HG03342 (cell line): ENCODE data around the gene CDC45.

Source experiments
- ATAC-seq: cut with Tn5 transposase; IDR thresholded peaks from one replicate; pipeline ENCODE4 v1.9.1; 2021; ENCODE audit warnings: mild to moderate bottlenecking, moderate library complexity; ENCODE audit not compliant: unreplicated experiment

CDC45 gene

DNA sequence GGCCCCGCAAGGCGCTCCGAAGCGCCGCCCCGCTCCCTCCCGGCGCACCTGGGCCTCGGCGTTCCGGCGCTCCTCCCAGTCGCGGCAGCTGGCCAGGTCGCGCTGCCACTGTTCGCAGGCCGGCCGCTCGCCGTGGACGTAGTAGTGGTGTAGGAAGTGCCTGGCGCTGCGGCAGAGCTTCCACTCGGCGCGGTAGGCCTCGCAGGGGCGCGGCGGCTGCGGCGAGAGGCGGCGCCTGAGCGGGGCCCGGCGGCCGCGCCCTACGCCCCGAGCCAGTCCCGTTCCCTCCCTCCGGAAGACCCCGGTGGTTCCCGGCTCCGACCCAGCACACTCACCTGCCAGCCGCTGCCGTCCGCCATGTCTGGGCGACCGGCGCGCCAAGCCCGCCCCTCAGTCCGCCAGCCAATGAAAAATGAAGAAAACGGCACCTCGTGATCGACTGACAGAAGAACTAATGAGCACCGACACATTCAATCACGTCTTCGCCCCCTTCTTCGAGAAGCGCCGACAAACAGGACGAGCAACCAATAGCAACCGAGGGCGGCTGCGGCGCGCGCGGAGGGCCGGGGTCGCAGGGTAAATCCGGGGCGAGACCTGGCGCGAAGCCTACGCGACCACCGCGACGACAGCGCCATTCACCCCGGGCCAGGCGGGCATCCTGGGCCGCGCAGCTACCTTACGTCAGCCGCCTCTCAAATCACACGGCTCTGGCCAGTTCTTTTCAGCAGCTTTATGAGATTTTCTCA, 32.2 kb upstream of the CDC45 start, which contains the start of gene C22orf39:
Gene C22orf39 (minus strand): TSS at position 382 of the 746 bp plus-strand sequence. CDS start 23 bp downstream, at position 359.
- peak; percentile 74 for ATAC-seq

DNA sequence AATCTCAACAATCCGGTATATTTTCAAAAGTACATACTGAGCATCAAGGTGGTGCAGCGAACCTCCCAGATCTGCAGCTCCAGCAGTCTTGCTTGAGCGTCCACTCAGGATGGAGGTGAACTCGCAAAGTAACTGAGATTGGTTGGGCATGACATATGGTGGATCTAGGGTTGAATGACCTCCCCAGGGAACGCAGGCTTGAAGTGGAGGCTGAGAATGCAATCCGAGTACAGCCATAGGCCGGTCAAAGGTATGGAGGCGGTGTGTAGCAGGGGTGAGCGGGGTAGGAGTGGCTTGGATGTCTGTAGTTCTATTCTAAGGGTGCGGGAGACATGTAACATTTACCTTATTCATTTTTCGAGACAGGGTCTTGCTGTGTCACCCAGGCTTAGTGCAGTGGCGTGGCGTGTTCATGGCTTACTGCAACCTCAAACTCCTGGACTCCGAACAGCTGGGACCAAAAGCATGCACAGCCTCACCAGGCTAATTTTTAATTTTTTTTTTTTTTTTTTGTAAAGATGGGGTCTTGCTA, 31.6 kb upstream of the CDC45 start:
- ATAC-seq = peak; percentile 39

DNA sequence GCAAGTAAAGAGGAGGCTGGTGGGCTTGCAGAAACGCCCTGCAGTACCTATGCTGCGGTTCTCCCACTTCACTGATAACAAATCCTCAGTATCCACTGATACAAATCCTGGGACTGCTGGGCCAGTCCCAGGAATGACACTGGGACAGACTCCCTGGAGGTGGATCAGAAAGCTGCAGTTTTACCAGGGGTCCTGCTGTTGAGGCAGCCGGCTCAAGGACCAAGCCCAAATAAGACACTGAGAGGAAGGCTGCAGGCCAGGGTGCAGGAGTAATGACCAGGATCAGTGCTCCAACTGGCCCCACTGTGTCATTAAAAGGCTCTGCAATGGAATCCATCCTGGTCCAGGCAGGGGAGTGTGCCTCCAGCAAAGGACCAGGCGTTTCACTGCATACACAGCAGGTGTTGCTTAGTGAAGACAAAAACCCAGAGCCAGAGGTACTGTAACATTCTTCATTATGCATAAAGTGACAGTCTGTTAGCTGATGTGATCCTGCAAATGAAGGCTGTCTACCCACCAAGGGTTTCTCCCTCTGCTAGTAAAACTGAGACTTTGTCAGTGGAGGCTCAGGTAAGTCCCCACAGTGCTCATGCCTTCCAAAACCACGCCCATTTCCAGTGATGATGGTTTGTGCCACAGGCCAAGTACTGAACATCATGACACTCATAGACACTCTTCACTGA, 30.8 kb upstream of the CDC45 start:
- ATAC-seq = no peak

DNA sequence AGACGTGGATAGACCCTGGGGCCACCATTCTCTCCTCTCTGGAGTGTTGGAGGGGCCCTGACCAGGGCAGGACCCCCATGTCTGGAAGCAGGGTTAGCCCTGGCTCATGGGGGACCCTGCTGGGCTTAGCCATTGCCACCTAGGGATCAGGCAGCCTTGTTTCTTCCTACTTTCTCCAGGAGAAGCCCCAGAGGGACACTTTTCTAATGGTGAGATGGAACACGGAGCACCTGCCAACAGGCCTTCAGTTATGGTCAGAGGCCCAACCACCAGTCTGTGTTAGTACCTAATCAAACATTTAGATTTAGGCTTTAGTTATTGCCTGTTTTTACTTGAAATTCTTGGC, 30.3 kb upstream of the CDC45 start:
- ATAC-seq = no peak

DNA sequence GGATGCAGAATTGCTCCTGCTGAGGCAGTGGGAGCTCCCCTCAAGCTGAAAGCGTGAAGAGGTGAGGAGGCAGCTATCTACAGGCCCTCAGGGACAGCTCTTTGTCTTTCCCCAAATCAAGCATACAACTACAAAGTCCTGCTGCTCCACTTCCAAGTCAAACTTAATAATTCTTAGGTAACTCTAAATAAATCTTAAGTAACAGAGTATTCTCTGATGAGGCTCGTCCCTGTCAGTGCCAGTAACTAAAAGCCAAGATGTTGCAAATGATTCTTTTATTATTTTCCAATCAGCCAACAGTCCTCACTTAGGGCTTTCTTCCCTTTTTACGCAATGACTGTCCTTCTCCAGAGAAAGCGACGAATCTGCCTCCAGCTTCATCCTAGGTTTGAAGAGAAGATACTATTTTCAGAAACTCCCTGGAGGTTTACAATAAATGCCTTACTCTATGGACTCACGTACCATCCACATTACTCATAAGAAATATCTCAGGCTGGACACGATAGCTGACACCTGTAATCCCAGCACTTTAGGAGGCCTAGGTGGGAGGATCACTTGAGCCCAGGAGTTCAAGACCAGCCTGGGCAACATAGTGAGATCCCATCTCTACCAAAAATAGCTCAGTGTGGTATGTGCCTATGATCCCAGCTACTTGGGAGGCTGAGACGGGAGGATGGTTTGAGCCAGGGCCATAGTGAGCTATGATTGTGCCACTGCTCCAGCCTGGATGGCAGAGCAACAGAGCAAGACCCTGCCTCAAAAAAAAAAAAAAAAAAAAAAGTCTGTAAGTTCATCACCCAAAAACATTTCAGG, 29.2 kb upstream of the CDC45 start:
- no peak for ATAC-seq

DNA sequence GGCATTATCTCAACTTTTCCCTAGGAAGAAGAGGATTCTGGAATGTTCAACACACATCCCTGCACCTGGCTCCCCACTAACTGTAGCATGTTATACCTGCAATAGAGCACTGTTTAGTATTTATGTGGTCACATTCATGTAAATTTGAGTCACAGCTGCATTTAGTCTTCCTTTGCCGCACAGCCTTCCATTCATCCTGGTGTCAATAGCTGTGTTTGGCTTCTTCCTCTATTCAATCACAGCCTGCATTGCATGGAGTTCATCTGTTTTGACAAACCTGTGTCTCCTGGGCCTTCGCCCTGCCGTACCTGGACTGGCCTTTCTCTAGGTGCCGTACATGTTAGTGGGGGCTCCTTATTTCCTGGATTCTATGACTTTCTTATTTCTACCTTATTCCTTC, 28.1 kb upstream of the CDC45 start:
- ATAC-seq = no peak

DNA sequence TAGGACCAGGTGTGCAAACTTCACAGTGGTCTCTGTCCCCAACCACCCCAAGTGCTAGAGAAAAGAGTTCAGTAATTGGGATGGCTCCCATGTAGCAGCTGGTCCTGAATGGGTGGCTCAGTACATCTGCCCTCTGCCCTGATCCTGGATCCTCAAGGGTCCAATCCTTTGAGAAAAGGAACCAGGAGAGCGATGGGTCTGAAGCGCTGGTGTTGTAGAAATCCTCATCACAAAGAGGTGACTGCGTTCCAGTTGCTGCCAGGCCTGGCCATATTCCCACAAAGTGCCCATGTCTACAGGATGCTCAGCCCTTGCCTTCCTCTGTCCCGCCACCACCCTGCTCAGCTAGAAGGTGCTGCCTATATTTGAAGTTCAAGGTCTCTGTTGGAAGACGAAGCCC, 26.0 kb upstream of the CDC45 start:
- ATAC-seq = no peak

DNA sequence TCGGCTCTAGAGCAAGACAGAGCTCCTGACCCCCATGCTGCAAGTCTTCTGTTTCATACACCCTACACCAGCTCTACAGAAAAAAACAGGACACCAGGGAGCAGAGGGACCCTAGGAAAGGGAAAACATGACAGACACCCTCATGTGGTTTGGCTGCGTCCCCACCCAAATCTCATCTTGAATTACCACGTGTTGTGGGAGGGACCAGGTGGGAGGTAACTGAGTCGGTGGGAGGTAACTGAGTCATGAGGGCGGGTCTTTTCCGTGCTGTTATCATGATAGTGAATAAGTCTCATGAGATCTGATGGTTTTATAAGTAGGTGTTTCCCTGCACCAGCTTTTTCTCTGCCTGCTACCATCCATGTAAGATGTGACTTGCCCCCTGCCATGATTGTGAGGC, 25.6 kb upstream of the CDC45 start:
- no peak for ATAC-seq

DNA sequence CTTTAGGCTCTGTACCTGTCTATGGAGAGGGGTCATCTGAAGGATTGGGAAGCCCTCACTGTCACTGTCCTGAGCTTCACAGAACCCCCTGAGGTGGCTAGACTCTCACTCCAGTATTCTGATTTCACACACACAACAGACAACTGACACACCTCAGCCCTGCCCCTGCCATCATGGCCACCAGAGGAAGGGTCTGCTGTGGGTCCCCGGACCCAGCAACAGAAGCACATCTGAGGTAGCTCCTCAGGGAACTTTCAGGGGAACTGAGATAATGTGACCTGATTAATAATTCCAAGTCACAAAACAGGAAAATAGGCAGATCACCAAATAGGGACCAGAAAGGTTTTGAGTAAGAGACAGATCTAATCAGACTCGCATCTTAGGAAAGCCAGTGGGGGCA, 24.7 kb upstream of the CDC45 start:
- ATAC-seq = no peak

DNA sequence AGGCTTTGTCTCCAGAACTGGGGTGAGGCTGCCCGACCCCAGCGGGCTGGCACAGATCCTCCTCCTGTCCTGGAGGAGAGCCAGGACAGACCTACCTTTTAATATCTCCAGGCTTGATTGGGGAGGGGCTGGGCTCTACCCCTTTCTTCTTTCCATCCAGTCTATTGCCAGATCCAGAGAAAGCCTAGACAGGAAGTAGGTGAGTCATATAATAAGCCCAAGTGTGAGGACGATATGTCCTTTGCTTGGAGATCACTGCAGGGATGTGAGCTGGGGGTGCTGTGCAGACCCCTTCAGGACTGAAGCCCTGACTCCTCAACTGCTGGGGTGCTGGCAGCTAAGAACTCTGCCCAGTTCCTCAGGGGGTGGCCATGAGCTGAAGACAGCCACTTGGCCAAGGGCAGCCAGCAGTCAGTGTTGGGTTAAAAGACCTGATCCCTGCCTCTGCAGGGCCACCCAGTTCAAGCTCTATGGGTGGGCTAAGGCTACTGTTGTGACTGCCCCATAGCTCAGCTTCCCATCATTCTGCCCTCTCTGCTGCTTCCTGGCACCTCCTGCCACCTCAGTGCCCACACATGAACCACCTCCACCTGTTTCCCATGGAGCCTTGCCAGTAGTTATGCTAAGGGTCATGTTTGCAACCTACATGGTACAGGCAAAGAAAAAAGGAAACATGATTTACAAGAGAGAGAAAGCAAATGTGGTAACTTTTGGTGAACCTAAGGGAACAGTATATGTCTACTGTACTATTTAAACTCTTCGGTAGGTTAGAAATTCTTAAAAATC, 23.9 kb upstream of the CDC45 start:
- ATAC-seq = no peak

DNA sequence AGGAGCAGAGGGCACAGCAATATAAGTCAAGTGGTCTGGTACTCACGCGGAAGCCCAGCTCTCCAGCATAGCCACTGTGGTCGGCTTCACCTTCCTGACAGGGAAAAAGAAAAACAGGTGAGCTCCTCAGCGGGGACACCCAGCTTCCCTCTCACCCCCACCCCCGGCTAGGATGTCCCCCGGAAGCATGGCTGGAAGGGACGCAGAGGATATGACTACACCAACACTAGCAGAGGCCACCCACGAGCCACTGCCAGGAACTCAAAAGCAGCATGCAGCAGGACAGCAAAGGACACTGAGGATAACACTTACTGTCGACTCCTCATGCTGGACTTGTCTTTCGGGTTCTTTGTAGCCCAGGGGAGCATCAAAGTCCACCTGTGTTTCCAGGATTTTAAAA, 23.2 kb upstream of the CDC45 start:
- ATAC-seq = no peak

DNA sequence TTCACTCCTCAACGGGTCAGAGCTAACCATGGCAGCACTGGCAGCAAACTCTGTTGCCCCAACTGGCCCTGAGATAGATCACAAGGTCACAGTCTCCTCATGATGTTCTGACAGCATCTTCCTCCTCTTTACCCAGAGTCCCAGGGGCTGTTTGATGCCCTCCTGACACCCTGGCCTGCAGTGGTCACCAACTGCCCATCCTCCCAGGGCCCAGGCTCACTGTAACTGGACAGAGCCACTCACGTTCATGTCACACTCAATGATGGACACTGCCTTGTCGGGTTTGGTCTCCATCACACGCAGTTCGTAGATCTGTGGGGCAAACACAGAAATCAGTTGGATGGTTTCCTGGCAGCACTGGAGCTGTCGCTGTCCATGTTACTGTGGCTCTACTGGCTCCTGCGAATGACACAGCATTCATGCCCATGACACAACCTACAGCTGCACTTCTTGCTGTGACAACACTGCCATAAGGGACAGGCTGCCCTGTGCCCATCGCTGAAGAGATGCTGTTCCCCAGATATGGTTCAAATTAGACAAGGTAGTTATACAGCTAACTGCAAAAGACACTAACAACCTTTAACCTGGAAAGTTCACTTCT, 21.8 kb upstream of the CDC45 start:
- no peak for ATAC-seq

DNA sequence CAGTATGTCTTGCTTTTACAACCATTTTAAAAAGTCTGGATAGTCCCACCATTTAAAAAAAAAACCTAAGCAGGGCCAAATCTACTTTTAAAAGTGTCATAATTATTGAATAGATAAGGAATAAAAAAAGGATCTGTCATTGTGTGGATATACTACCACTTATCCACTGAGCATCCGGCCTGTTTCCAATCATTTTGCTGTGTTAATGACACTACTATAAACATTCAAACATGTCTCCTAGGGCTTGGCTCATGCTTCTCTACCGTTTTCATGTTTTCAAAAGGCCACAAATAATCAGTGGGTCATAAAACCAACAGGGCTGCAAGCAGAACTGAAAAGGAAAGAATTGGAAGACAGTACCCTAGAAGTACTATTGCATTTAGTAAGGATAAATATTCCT, 19.7 kb upstream of the CDC45 start:
- no peak for ATAC-seq

DNA sequence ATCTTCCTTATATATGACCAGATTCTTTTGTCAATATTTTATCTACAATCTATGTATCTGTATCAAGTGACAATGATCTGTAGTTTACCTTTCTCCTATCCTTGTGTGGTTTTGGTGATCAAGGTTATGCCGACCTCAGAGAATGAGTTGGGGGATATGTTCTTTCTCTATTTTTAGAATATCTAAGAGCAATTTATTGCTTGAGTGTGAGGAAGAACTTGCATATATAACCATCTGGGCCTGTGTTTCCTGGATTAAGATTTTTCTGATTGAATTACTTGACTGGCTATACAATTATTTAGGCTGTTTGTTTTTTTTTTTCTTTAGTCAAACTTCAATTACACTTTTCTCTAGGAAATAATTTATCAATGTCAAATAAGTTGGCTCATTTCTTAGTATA, 18.2 kb upstream of the CDC45 start:
- no peak for ATAC-seq

DNA sequence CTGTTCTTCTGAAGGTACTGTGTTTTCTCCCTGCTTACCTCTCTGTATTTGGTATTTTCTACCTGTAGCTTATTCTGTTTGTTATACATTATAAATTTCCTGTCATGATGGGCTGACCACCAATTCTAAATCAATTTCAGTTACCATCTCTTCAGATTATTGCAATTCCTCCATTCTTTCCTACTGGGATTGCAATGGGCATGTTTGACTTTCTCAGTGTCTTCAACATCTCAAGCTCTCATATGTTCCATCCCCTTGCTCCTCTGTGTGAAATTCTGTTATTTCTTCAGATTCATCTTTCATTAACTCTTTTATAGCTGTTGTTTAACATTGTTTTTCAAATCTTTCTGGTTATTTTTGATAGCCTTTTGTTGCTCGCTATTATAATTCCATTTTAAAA, 16.7 kb upstream of the CDC45 start:
- no peak for ATAC-seq

DNA sequence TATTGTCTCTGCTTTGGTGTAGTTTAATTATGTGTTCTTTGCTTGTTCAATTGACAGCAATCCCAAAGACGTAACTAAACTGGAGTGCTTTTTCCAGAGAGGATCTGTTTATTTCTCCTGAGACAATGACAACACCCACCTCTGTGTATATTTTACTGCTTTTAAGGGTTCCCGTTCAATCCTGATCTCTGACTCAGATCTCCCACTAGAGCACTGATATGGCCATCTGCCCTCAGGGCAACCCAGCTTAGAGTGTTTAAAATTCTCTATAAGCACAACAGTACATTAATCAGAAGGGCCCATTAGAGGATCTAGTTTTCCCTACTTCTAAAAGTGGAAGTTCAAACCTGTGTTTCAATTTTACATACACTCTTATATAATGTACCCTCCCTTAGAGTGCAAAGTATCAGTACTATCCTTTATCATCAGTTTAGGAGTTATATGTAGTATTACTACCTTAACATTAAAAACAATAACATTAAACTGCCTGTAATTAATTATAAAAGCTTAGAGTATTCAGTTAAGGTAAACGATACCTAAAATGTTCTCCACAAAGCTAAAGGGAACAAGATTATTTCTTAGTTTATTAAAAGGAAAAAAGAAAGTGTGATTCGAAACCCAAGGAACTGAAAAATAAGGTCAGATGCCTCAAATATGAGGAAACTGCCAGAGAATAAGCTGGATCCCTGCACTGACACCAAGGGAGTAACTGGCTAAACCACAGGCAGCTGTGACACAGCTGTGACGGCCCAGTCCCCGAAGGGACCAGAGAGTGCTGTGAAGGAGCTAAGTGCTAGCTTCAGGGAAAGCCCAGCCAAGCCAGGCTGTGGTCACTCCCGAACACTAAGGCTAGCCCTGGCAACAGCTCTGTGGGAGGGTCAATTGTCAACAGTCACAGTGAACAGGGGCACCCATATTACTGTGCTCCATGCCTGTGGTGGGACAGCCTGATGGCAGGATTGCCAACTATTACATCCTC, 15.9 kb upstream of the CDC45 start:
- ATAC-seq = no peak

DNA sequence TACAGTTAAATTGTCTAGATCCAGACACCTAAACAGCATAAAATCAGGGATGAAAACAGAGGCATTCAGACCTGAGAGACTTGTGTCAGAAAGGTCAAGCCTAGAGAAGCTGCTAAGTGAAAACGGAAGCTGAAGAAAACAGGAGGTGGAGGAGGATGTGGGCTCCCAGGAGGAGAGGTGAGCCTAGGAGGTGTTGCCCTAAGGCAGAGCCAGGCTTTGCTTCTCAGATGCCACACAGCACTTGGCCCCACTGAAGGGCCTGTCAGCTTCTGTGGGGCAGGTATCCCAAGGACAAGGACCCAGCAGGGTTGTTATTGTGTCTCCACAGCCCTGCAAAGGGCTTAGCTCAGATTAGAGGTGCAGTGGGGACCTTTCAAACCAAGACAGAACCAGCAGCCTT, 15.2 kb upstream of the CDC45 start:
- ATAC-seq = no peak

DNA sequence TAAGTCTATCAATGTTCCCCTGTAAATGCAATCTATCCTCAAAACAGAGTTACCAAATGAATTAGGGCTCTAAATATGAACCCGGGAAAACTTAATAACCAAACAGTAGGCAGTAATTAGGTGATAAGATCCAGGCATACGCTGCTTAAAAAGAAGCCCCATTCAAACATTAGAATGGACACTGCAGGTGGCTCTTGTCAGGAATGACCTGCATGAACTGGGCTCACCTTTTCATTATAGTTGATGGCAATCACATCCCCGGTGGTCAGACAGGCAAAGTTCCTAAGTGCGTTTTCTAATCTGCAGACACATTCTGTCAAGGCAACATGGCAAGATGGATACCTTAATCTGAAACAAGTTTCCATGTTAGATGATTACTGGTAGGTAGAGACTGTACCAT, 14.7 kb upstream of the CDC45 start:
- no peak for ATAC-seq

DNA sequence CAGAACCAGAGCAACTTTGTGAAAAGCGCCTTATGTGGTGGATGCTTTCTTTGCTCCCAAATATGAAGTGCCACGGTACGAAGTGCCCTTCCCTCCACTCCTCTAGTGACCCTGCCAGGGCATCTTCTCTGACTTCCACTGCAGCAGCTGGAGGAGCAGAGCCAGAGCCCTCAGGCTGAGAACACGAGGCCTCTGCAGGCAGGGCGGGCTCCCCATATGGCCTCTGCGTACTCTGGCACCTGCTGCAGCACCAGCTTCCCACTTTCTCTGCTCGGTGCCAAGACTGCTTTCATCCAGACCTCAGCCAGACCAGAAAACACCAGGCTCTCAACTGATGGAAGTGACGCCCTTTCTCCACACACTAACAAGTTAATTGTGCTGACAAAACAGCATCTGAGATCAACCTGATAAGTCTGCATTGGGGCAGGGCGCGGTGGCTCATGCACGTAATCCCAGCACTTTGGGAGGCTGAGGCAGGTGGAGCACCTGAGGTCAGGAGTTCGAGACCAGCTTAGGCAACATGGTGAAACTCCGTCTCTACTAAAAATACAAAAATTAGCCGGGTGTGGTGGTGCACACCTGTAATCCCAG, 13.5 kb upstream of the CDC45 start:
- no peak for ATAC-seq
